Activated T-cell treated with anti-CD3 and anti-CD28 coated beads, Interleukin-2, amount 50 U/mL, for 4 hours (primary cell): ENCODE measurements around the gene STK32A. TPM values are rescaled to one million over a fixed set of nuclear protein-coding genes. Genes with fewer than 3 reads are reported as not detected.

Experiments used
- ATAC-seq, 2 donors: fragments of 200-7000 bp; cut with Tn5 transposase; one replicate each; pipeline ENCODE4 v1.10.0; 2021
- DNase-seq: peaks from one replicate; pipeline ENCODE4 v3.0.0-alpha.2; 2020
- H3K27me3 Mint-ChIP-seq: one replicate; pipeline ENCODE4 v1.8.0; 2021; ENCODE audit warnings: low read depth, mixed read lengths
- H3K36me3 Mint-ChIP-seq: one replicate; pipeline ENCODE4 v1.8.0; 2022; ENCODE audit warnings: mixed read lengths; ENCODE audit not compliant: insufficient read depth
- H3K4me1 Mint-ChIP-seq: one replicate; pipeline ENCODE4 v1.8.0; 2021; ENCODE audit warnings: low read depth, mixed read lengths
- H3K4me3 Mint-ChIP-seq: one replicate; pipeline ENCODE4 v1.8.0; 2021; ENCODE audit warnings: mild to moderate bottlenecking, moderate library complexity, mixed read lengths
- H3K9me3 Mint-ChIP-seq: one replicate; pipeline ENCODE4 v1.8.0; 2021; ENCODE audit warnings: mixed read lengths
- total RNA-seq, 3 donors: library from RNA; stranded (reverse); gene quantifications; one replicate each; pipeline ENCODE4 v1.2.1, GENCODE V29; 2021

The STK32A gene
- total RNA-seq, 3 donors from 2014 or later = not detected

DNA sequence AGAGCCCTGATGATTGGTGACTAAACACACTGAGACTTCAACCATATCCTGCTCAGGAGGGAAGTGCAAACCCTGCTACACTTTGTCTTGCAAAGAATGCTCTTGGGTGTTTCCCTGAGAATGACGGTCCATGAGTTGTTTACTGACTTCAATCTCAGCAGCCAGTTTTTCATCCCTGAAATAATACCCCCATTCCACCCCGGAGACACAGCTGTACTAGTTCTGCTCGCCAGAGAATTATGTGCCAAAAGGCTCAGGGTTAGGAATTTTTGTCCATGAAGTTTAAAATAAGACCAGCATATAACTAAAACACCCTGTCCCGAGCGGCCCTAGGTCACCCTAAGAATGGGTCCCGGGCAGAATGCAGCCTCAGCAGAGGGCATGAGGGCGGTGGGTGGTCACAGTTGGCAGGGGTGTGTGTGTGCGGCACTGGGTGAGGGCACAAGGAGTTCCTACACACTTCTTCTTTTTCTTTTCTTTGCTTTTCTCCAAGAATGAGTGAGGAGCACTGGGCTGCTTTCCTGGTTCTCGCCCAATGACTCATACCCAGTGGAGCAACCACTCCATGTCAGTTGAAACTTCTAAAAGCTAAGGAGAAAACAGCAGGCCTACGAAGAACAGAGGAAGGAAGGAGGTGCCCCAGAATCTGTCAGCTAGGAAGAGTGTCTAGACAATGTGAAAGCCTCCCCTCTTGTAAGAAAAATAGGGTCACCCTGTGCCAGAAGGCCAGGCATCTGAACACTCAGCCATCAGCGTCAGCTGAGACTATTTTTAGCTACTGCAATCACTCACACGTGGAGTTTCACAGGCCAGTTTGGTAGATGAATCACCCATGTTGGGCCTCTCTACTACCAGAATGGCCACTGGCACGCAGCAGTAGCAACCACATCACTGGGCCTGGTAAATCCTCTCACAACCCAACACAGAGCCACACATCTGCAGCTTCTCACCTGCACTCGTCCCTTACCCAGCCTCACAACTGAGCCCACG, 169.1 kb downstream of the STK32A start:
- no peaks in the 10 kb centered on the region for H3K9me3 Mint-ChIP-seq
- H3K4me3 Mint-ChIP-seq = no peak overlapping the region
- no peak for ATAC-seq

DNA sequence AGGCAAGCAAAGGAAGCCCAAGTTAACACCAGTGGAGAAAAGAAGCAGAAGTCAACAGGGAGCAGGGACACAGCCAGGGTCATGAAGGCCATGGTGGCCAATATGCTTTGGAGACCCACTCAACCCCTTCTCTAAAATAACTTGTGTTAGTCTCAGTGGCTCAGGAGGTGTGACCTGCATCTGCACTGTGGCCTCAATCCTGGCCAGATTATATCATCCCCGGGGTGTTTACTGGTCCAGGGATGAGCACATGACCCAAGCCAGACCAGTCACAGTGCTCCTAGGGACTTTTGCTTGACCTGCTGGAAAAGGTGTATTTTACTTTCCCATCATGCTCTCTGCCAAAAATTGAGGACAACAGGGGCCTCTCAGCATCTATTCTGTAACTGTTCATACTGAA, 169.9 kb downstream of the STK32A start:
- ATAC-seq = no peak
- H3K36me3 Mint-ChIP-seq = no peaks in the 10 kb centered on the region
- H3K4me3 Mint-ChIP-seq = no peak overlapping the region
- no peak for DNase-seq
- no peaks in the 10 kb centered on the region for H3K9me3 Mint-ChIP-seq
- H3K27me3 Mint-ChIP-seq = peaks cover 7% of the 10 kb centered on the region
- no peaks in the 10 kb centered on the region for H3K4me1 Mint-ChIP-seq

More for the DNA sequence above, 169.1 kb downstream of the STK32A start:
- no peak for DNase-seq
- Mint-ChIP-seq H3K36me3 (no peaks in the 10 kb centered on the region), H3K27me3 (peaks cover 7% of the 10 kb centered on the region), H3K4me1 (no peaks in the 10 kb centered on the region)

DNA sequence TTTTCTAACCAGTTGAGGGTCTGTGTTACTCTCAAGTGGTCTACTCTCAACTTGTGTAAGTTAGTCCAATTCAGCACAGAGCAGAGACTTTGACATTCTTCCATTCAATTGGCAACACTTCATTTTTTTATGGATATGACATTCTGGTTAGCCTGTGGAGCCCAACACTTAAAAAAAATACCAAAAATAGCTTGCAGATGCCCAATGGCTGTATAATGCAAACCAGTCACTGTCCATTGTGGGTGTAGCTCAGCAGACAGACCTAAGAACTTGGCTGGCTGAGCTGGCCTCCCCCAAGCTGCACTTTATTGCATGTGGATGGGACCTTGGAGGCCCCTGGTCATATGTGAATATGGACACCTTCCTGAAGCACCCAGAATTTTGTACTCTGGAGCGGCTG, 171.8 kb downstream of the STK32A start:
- no peak overlapping the region for H3K4me3 Mint-ChIP-seq
- ATAC-seq (no peak), DNase-seq (no peak)
- H3K27me3 Mint-ChIP-seq = peaks cover 7% of the 10 kb centered on the region
- no peaks in the 10 kb centered on the region for H3K4me1 Mint-ChIP-seq
- H3K9me3 Mint-ChIP-seq = no peaks in the 10 kb centered on the region
- H3K36me3 Mint-ChIP-seq = no peaks in the 10 kb centered on the region

DNA sequence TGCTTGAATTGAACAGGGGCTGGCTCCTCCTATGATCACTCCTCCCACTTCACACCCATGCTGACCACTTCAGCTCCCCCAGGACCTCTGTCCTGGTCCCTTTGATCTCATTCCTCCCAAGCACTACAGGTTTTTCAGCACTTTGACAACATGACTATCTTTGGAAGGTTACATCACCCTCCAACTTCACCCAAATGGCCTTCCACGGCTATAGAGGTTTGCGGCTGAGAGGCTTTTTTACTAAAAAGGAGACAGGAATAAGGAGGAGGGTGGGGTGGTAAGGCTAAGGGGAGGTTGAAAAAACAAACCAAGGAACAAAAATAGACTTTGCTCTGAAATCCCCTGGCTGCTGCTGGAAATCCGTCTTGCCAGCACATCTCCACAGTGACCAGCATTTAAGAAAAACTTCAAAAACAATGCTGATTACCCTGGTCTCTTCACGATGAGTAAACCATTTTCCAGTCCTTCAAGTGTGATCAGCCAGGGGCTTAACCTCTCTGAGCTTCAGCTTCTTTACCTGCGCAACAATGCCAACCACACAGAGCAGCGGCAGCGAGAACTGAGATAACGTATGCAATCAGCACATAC, 172.4 kb downstream of the STK32A start:
- Mint-ChIP-seq H3K36me3 (no peaks in the 10 kb centered on the region), H3K9me3 (no peaks in the 10 kb centered on the region), H3K4me3 (no peak overlapping the region), H3K27me3 (peaks cover 7% of the 10 kb centered on the region), H3K4me1 (no peaks in the 10 kb centered on the region)
- DNase-seq = no peak
- ATAC-seq = no peak

DNA sequence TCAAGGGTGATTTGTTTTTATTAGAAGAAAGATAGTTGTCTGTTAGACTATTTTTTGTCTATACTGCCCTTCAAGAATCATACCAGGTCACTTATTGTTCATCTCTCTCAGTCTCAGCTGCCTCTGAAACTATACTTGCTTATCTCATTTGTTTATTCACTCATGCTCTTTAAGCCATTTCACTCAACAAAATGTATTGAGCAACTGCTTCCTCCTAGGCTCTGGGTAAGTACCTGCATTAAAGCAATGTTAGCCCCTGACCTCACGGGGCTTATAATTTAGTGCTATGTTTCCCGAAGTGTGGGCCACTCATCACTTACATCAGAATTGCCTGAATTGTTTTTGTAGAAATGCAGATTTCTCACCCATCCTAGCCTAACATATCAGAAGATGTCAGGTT, 174.2 kb downstream of the STK32A start:
- DNase-seq = no peak
- H3K9me3 Mint-ChIP-seq = no peaks in the 10 kb centered on the region
- H3K4me3 Mint-ChIP-seq = no peak overlapping the region
- peaks cover 7% of the 10 kb centered on the region for H3K27me3 Mint-ChIP-seq
- no peaks in the 10 kb centered on the region for H3K36me3 Mint-ChIP-seq
- H3K4me1 Mint-ChIP-seq = no peaks in the 10 kb centered on the region
- no peak for ATAC-seq

DNA sequence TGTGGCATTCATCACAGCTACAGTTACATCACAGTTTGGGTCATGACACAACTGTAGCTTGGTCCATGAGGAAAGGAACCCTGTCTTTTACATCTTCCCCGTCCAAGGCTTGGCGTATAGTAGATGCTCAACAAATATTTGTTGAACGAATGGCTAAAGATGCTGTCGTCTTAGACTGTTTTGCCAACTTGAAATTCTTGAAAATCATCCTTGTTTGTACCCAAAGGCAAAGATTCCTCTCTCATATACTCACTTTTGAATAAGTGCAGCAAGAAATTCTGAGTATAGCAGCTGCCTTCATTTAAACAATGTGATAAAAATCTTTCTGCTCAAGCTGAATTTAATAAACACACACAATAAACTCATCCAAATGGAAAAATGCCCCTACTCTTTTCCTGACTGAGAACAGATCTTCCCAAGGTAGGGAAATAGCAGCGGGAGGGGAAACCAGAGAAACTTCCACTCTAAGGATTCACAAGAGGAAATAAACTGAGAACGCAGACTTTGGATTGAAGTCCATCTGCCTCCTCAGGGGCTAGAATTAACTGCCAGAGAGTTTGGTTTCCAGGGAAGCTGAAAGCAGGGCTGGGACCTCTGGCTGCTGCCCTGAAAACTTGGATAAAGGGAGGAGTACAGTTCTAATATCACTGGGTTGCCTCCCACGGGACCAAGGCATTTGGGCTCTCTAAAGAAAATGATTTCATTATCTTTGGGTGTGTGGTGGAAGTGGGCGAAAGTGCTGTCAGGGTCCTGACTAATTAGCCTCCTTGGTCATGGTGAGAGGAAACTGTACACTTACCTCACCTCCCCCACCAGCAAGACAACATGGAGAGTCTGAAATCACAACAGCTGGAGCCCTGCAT, 175.9 kb downstream of the STK32A start:
- Mint-ChIP-seq H3K4me1 (no peaks in the 10 kb centered on the region), H3K36me3 (no peaks in the 10 kb centered on the region), H3K9me3 (no peaks in the 10 kb centered on the region), H3K4me3 (no peak overlapping the region), H3K27me3 (peaks cover 3% of the 10 kb centered on the region)
- ATAC-seq (no peak), DNase-seq (no peak)

DNA sequence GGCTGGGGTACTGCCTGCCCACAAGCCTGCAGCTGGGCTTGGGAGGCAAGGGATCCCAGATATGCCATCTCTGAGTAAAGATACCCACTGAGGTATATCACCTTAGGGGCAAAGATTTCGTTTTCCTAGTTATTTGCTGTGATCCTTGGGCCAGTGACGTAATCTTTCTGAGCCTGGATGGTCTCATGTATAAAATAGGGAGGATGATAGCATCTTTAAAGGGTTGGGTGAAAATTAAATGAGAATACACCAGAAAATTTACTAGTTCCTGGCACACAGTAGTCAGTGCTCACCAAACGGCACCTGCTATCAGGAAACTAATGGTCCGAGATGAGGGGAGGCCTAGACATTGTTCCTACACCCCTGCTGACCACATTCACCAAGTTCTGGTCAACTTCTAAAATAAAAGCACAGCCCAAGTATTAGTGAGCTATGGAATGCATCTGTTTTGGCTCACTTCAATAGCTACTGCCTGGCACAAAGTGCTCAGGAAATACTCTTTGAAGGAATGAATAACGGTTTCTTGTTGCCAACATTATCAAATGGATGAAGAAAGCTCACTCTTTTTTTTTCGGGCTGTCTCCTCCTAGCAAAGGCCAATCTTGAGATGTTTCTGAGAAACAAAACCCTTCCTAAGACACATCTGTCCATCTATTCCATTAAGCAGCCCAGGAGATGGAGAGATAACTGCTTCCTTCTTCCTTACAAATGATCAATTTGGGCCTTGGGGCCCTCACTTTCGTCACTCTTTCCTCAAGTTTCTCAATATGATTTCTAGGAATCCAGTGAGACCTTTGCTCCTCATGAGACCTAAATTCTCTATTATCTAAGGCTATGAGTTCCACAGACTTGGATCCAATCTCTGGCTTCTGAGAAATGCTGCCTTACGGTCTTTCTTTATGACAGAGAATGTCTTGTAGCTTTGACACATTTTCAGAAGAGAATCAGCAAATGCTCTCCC, 176.8 kb downstream of the STK32A start:
- DNase-seq (no peak), ATAC-seq (no peak)
- no peaks in the 10 kb centered on the region for H3K4me1 Mint-ChIP-seq
- H3K27me3 Mint-ChIP-seq = no peaks in the 10 kb centered on the region
- no peak overlapping the region for H3K4me3 Mint-ChIP-seq
- H3K9me3 Mint-ChIP-seq = no peaks in the 10 kb centered on the region
- H3K36me3 Mint-ChIP-seq = no peaks in the 10 kb centered on the region

DNA sequence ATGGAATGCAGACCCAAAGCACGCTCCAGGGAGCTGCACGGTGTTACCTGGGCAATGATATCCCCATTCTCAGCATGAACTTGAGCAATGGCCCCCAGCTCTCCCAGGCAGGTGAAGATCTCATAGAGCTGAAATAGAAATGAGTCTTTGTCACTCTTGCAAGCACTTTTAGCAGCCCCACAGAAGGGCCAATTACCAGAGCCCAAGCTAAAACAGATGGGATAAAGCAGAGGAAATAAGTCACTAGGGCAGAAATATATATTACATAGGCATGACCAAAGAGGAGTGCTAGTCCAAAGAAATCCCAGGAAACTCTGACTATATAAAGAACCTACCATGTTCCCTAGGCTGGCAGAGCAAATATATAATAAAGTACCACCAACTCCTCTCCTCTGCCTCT, 177.7 kb downstream of the STK32A start:
- Mint-ChIP-seq H3K9me3 (no peaks in the 10 kb centered on the region), H3K4me3 (no peak overlapping the region), H3K27me3 (no peaks in the 10 kb centered on the region), H3K36me3 (no peaks in the 10 kb centered on the region), H3K4me1 (no peaks in the 10 kb centered on the region)
- ATAC-seq (no peak), DNase-seq (no peak)

DNA sequence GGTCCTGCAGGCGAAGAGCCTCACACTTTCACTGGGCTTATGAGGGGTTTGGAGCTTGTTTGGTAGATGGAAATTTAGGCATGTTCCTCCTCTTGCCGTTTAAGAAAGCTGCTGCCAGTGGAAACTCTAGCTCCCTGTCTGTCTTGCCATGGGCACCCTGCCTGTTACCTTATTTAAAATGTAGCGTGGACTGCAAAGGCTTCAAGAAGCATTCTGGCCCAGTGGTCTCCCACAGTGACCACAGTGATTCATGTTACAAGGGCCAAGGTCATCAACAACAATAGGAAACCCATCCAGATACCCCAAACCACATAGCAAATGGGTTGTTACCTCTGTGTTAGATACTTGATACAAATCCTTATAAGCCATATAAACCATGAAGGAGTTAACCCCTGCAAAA, 178.4 kb downstream of the STK32A start:
- Mint-ChIP-seq H3K4me3 (no peak overlapping the region), H3K4me1 (no peaks in the 10 kb centered on the region), H3K27me3 (peaks cover 2% of the 10 kb centered on the region), H3K9me3 (no peaks in the 10 kb centered on the region), H3K36me3 (no peaks in the 10 kb centered on the region)
- DNase-seq (no peak), ATAC-seq (no peak)

DNA sequence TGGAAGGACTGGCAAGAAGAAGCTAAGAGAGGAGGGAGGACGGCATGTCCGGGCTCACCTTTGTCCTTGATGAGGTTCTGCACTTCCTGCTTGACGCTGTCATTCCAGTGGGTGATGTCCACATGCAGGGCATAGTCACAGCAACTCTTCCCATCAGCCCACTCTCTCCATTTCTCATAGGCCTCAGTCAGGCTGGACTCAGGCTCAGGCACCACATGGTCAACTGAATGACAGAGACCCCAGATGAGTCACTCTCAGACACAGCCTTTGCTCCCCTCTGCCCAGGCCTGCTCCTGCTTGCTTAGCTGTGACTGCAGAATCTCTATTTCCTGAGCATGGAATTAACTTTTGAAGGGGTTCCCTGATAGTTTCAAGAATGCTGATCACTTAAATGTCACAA, 180.8 kb downstream of the STK32A start:
- Mint-ChIP-seq H3K36me3 (no peaks in the 10 kb centered on the region), H3K4me3 (no peak overlapping the region), H3K4me1 (no peaks in the 10 kb centered on the region), H3K9me3 (no peaks in the 10 kb centered on the region), H3K27me3 (peaks cover 2% of the 10 kb centered on the region)
- no peak for ATAC-seq
- DNase-seq = no peak

DNA sequence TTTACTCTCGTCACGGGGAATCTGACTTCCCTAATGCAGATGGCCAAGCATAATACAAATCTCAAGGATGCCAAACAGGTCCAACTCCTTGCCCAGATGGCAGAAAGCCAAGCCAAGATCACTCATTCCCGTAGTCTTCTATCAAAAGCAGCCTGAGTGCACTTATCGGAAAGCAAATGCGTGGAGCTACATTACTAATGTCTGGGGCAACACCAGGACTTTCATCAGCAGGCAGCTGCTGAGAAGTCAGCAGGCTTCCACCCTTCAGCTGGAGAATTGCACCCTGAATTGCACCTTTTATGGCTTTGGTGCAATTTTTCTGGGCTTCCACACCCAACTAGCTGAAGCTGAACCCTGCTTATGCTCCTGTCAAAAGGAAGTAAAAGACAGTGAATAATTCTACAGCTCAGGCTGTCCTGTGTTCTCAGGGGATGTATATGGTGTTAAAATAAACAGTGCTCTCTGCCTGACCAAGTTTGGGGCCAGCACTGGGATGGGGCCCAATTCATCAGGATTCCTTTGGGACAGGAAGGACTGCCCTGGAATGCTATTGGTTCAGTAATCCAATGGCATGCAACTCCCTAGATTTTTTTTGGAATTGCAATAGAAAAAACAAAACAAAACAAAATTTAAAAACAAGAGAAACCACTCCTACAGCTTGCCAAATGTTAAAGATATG, 182.4 kb downstream of the STK32A start:
- ATAC-seq (no peak), DNase-seq (no peak)
- H3K27me3 Mint-ChIP-seq = peaks cover 2% of the 10 kb centered on the region
- H3K4me3 Mint-ChIP-seq = no peak overlapping the region
- no peaks in the 10 kb centered on the region for H3K9me3 Mint-ChIP-seq
- H3K36me3 Mint-ChIP-seq = no peaks in the 10 kb centered on the region
- H3K4me1 Mint-ChIP-seq = no peaks in the 10 kb centered on the region

DNA sequence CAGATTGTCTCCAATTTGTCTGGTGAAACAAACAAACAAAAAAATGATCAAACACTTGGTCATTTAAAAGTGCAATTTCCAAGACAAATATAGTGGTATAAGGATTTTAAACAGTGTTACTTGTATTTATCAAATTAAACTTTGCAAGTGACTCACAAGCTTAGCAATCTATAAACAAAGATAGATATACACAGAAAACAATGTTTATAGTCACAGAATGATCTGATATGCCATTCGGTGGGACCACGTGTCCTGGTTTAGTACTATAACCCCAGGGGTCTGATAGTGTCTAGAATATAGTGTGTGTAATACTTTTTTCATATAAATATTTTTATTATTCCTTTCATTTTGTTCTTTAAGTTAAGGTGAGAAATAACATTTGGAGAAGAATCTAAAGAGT, 183.8 kb downstream of the STK32A start:
- ATAC-seq (no peak), DNase-seq (no peak)
- H3K27me3 Mint-ChIP-seq = peaks cover 2% of the 10 kb centered on the region
- H3K4me3 Mint-ChIP-seq = no peak overlapping the region
- H3K36me3 Mint-ChIP-seq = no peaks in the 10 kb centered on the region
- H3K4me1 Mint-ChIP-seq = no peaks in the 10 kb centered on the region
- H3K9me3 Mint-ChIP-seq = no peaks in the 10 kb centered on the region

DNA sequence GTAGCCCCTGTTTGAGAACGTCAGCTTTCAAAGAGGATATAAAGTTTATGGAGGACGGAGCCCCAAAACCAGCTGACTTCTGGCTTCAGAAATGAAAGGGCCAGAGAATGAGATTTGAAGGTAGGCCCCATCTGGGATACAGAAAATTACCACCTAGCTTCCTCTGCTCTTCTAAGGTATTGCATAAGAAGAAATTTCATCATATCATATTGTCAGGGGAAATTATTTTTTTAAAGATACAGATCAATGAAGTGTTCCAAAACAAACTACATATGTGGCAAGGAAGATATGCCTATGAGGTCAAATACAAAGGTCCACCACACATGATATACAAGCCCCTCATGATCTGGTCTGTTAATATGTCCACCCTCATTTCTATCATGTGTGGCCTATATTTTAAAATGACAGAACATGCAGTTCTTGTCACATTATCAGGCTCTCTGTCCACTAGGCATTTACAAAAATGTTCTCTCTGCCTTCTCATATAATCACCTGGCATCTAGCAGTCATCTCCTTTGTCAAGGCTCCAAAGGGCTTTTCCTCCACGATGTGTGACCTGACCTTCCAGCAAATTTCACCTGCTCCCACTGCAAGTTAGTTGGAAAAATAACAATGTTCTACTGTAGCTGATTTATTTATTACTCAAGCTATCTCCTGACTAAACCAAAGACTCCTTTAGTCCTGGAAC, 192.0 kb downstream of the STK32A start:
- ATAC-seq = no peak
- no peaks in the 10 kb centered on the region for H3K4me1 Mint-ChIP-seq

More for the DNA sequence above, 192.0 kb downstream of the STK32A start:
- H3K4me3 Mint-ChIP-seq = no peak overlapping the region
- H3K36me3 Mint-ChIP-seq = no peaks in the 10 kb centered on the region
- no peak for DNase-seq
- peaks cover 2% of the 10 kb centered on the region for H3K27me3 Mint-ChIP-seq
- no peaks in the 10 kb centered on the region for H3K9me3 Mint-ChIP-seq
